ENCODE results near the gene TBX20. TPM values are rescaled to one million over a fixed set of nuclear protein-coding genes. Genes with fewer than 3 reads are reported as not detected.

Gene TBX20
- total RNA-seq = under 0.01 TPM in 1 of 2 replicates, not detected in the other

GRCh38 chr7:35253710-35254495, at the start of gene TBX20:
TBX20 (minus strand) TSS chr7:35254100; CDS start chr7:35253620, 480 bp downstream.

Other genes starting within 250 kb of the TBX20 start
- gene DPY19L1, start 216.6 kb downstream of the TBX20 start, total RNA-seq = 34.6 and 34.7 TPM in 2 replicates

Measured in uterine smooth muscle cell (primary cell).